HEK293T (cell line): ENCODE measurements around the gene GABRD.

Source experiments
- ARNT ChIP-seq: fragments of 450-650 bp; IDR thresholded peaks from 2 replicates; pipeline ENCODE4 v1.6.1; 2017; ENCODE audit warnings: mild to moderate bottlenecking
- CTBP1 ChIP-seq: fragments of 450-650 bp; IDR thresholded peaks from 2 replicates; pipeline ENCODE4 v1.6.1; 2016; ENCODE audit warnings: borderline replicate concordance
- ELF4 ChIP-seq: fragments of 450-650 bp; IDR thresholded peaks from 2 replicates; pipeline ENCODE4 v1.6.1; 2017; ENCODE audit warnings: antibody characterized with exemption
- FOXA1 ChIP-seq: fragments of 450-650 bp; IDR thresholded peaks from 2 replicates; pipeline ENCODE4 v1.6.1; 2016; ENCODE audit warnings: mild to moderate bottlenecking
- FOXK2 ChIP-seq: fragments of 450-650 bp; IDR thresholded peaks from 2 replicates; pipeline ENCODE4 v1.6.1; 2016; ENCODE audit warnings: mild to moderate bottlenecking
- FOXM1 ChIP-seq: fragments of 450-650 bp; IDR thresholded peaks from 2 replicates; pipeline ENCODE4 v1.6.1; 2017; ENCODE audit warnings: mild to moderate bottlenecking, borderline replicate concordance
- HDGF ChIP-seq: fragments of 450-650 bp; IDR thresholded peaks from 2 replicates; pipeline ENCODE4 v1.6.1; 2017; ENCODE audit warnings: antibody characterized with exemption, borderline replicate concordance
- L3MBTL2 ChIP-seq: fragments of 450-650 bp; conservative IDR thresholded peaks from 2 replicates; pipeline ENCODE4 v1.6.1; 2016; ENCODE audit warnings: mild to moderate bottlenecking
- NFRKB ChIP-seq: fragments of 450-650 bp; IDR thresholded peaks from 2 replicates; pipeline ENCODE4 v1.6.1; 2016; ENCODE audit warnings: mild to moderate bottlenecking, moderate library complexity
- SP1 ChIP-seq: fragments of 450-650 bp; IDR thresholded peaks from 2 replicates; pipeline ENCODE4 v1.6.1; 2017
- SUZ12 ChIP-seq: fragments of 450-650 bp; IDR thresholded peaks from 2 replicates; pipeline ENCODE4 v1.6.1; 2016; ENCODE audit warnings: mild to moderate bottlenecking
- TARDBP ChIP-seq: fragments of 450-650 bp; IDR thresholded peaks from 2 replicates; pipeline ENCODE4 v1.6.1; 2016
- ZNF384 ChIP-seq: fragments of 450-650 bp; IDR thresholded peaks from 2 replicates; pipeline ENCODE4 v1.6.1; 2016

GRCh38 chr1:2038229-2038628, 19.1 kb downstream of the GABRD start:
- TF ChIP-seq FOXM1: no peak
- no peak for TF ChIP-seq FOXA1
- TF ChIP-seq ARNT: no peak
- TF ChIP-seq HDGF: no peak
- TF ChIP-seq TARDBP: no peak
- no peak for TF ChIP-seq FOXK2
- TF ChIP-seq L3MBTL2: no peak
- TF ChIP-seq SUZ12: no peak
- TF ChIP-seq ELF4: no peak
- no peak for TF ChIP-seq ZNF384
- TF ChIP-seq SP1: no peak
- TF ChIP-seq NFRKB: no peak
- no peak for TF ChIP-seq CTBP1
